Measurements from ENCODE around the gene LGALS12. TPM values are rescaled to one million over a fixed set of nuclear protein-coding genes. Genes with fewer than 3 reads are reported as not detected.
A peak's percentile ranks its signal among the peaks of the same experiment; 100 is the strongest.
"Not testable (repeated sequence)": the region's sequence is repeated elsewhere in the genome, so short reads cannot be mapped to it uniquely, and the experiment has no call there.

The LGALS12 gene
- total RNA-seq, 2 experiments from 2014 or later, result not detected

GRCh38 chr11:63528729-63529278 is 22.9 kb downstream of the LGALS12 start:
- H3K27ac Mint-ChIP-seq; CTCF ChIA-PET; POLR2A ChIA-PET; H3K9me3 Mint-ChIP-seq; H3K27me3 Mint-ChIP-seq; H3K36me3 Mint-ChIP-seq (ENCODE audit: low read depth); H3K4me3 Mint-ChIP-seq; DNase-seq: not testable (repeated sequence)
- peaks cover 44% of the 10 kb centered on the region for H3K4me1 Mint-ChIP-seq

DNA sequence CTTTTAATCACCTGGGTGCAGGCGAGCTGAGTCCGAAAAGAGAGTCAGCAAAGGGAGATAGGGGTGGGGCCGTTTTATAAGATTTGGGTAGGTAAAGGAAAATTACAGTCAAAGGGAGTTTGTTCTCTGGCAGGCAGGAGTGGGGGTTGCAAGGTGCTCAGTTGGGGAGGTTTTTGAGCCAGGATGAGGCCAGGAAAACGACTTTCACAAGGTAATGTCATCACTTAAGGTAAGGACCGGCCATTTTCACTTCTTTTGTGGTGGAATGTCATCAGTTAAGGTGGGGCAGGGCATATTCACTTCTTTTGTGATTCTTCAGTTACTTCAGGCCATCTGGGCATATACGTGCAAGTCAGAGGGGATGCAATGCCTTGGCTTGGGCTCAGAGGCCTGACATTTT is 23.5 kb downstream of the LGALS12 start:
- DNase-seq; H3K27ac Mint-ChIP-seq; H3K4me3 Mint-ChIP-seq; H3K9me3 Mint-ChIP-seq; H3K36me3 Mint-ChIP-seq (ENCODE audit: low read depth); H3K27me3 Mint-ChIP-seq; POLR2A ChIA-PET: not testable (repeated sequence)
- CTCF ChIA-PET, result interaction anchor here (0.5 kb wide), 1 partner anchor 12 kb away, joined by 3 read pairs; no protein-coding TSS in a partner anchor
- peaks cover 49% of the 10 kb centered on the region for H3K4me1 Mint-ChIP-seq

DNA sequence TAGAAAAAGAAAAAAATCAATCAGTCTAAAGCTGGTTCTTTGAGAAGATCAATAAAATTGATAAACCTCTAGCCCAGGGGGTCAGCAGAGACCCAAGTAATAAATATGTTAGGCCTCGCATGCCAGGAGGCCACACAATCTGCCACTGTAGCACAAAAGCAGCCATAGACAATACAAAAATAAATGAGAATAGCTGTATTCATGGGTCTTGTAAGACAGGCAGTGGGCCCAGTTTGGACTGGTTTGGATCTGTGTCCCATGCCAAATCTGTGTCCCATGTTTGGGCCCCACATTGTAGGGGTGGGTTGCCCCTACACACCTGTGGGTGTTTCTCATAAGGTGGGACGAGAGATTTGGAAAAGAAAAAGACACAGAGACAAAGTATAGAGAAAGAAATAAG is 24.1 kb downstream of the LGALS12 start:
- Mint-ChIP-seq H3K4me3 (no peak overlapping the region), H3K36me3 (ENCODE audit: low read depth) (peaks cover 1% of the 10 kb centered on the region), H3K27ac (no peak overlapping the region), H3K9me3 (no peaks in the 10 kb centered on the region), H3K27me3 (no peaks in the 10 kb centered on the region), H3K4me1 (peaks cover 55% of the 10 kb centered on the region)
- ChIA-PET CTCF (no interaction called here), POLR2A (no interaction called here)
- DNase-seq, result no peak

GRCh38 chr11:63531074-63531792 is 25.3 kb downstream of the LGALS12 start:
- H3K27me3 Mint-ChIP-seq; POLR2A ChIA-PET; H3K36me3 Mint-ChIP-seq (ENCODE audit: low read depth); H3K9me3 Mint-ChIP-seq: not testable (repeated sequence)
- CTCF ChIA-PET, result interaction anchor here (1.2 kb wide), 1 partner anchor 20 kb away, joined by 3 read pairs; no protein-coding TSS in a partner anchor
- peak overlapping the region; percentile 34 for H3K4me3 Mint-ChIP-seq
- peak; percentile 86 for DNase-seq
- peaks cover 67% of the 10 kb centered on the region for H3K4me1 Mint-ChIP-seq
- H3K27ac Mint-ChIP-seq, result peak overlapping the region; percentile 81

GRCh38 chr11:63532117-63532516 is 26.2 kb downstream of the LGALS12 start:
- Mint-ChIP-seq H3K4me1 (peaks cover 70% of the 10 kb centered on the region), H3K36me3 (ENCODE audit: low read depth) (peaks cover under 1% of the 10 kb centered on the region), H3K9me3 (no peaks in the 10 kb centered on the region), H3K27me3 (no peaks in the 10 kb centered on the region), H3K27ac (peak overlapping the region; percentile 81), H3K4me3 (peak overlapping the region; percentile 12)
- CTCF ChIA-PET, result interaction anchor here (1.1 to 1.3 kb wide), 2 partner anchors 11 to 13 kb away, joined by 3 to 5 read pairs; no protein-coding TSS in a partner anchor
- no peak for DNase-seq
- POLR2A ChIA-PET, result no interaction called here

GRCh38 chr11:63532799-63533475 is 27.1 kb downstream of the LGALS12 start:
- CTCF ChIA-PET, result interaction anchor here (1.1 to 1.3 kb wide), 3 partner anchors 12 to 54 kb away, joined by 3 to 5 read pairs (median 3); no protein-coding TSS in a partner anchor
- Mint-ChIP-seq H3K9me3 (no peaks in the 10 kb centered on the region), H3K4me1 (peaks cover 77% of the 10 kb centered on the region), H3K27ac (no peak overlapping the region), H3K4me3 (no peak overlapping the region), H3K36me3 (ENCODE audit: low read depth) (peaks cover 3% of the 10 kb centered on the region), H3K27me3 (no peaks in the 10 kb centered on the region)
- POLR2A ChIA-PET, result interaction anchor here (0.6 kb wide), 1 partner anchor 21 kb away, joined by 3 read pairs; no protein-coding TSS in a partner anchor
- no peak for DNase-seq

DNA sequence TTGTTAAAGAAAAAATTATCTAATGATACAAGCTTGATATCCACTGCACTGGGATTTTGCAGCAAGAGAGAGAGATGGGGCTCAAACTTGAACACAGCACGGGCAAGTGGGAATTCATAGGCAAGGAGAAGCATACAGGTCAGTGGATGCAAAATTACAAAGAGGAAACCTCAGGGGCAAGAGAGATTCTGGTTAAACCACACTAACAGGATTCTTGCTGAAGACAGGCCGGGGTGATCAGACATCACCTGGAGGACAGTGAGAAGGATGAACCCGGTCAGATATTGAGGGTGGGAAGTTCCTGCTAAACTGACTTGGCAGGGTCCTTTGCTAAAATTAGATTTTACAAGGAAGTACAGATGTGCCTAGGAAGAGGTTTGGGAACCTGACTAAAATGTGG is 28.2 kb downstream of the LGALS12 start:
- Mint-ChIP-seq H3K36me3 (ENCODE audit: low read depth) (peaks cover 7% of the 10 kb centered on the region), H3K9me3 (no peaks in the 10 kb centered on the region), H3K27ac (peak overlapping the region; percentile 72), H3K4me1 (peaks cover 85% of the 10 kb centered on the region), H3K27me3 (no peaks in the 10 kb centered on the region), H3K4me3 (no peak overlapping the region)
- DNase-seq, result no peak
- POLR2A ChIA-PET, result interaction anchor here (0.5 kb wide), 1 partner anchor 94 kb away, joined by 3 read pairs; no protein-coding TSS in a partner anchor
- CTCF ChIA-PET, result interaction anchor here (1.2 kb wide), 1 partner anchor 55 kb away, joined by 3 read pairs; no protein-coding TSS in a partner anchor

DNA sequence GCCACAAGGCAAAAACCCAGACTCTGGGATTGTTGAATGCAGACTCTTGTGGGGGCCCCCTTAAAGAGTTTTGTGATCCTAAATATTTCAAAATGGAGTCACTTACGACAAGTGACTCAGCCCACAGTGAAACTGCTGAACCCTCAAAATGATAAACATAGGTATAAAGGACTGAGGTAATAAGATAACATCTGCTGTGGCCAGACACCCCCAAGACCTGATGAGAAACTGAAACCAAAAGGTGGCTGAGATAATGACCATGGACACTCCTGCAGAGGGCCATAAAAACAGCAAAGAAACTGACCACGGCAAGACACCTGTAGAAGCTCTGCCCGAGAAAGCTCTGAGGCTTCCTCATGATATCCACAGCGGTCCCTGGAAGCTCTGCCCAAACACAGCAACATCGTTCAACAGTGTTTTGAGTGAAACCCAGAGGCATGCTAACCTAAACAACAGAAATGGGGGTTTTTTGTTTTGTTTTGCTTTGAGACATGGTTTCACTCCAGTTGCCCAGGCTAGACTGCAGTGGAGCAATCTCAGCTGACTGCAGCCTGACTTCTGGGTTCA is 29.1 kb downstream of the LGALS12 start:
- H3K27me3 Mint-ChIP-seq, result no peaks in the 10 kb centered on the region
- POLR2A ChIA-PET, result interaction anchor here (0.6 kb wide), 1 partner anchor 50 kb away, joined by 3 read pairs; no protein-coding TSS in a partner anchor
- peaks cover 81% of the 10 kb centered on the region for H3K4me1 Mint-ChIP-seq
- DNase-seq, result peak; percentile 17
- H3K4me3 Mint-ChIP-seq, result peak overlapping the region; percentile 21
- H3K36me3 Mint-ChIP-seq (ENCODE audit: low read depth), result peaks cover 8% of the 10 kb centered on the region
- CTCF ChIA-PET, result no interaction called here
- H3K9me3 Mint-ChIP-seq, result no peaks in the 10 kb centered on the region
- H3K27ac Mint-ChIP-seq, result peak overlapping the region; percentile 94

DNA sequence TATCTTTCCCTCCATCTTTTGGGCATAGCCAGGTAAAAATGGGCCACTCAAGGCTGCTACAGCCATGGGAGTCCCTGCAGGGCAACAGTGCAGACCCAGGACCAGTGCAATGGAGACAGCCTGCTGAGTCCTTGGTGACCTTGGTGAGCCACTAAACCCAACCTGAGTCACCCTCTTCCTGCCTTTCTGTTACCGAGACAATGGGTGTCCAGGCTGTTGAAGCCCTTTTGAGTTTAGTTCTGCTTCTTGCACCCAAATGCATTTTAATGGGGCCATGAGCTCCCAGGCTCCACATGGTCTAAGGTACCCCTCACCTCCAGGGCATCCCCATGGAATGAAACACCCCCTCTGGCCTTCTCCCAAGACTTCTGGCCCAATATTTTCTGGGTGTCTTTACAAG is 29.9 kb downstream of the LGALS12 start:
- Mint-ChIP-seq H3K4me3 (peak overlapping the region; percentile 88), H3K36me3 (ENCODE audit: low read depth) (peaks cover 13% of the 10 kb centered on the region), H3K27ac (peak overlapping the region; percentile 94), H3K27me3 (no peaks in the 10 kb centered on the region), H3K4me1 (peaks cover 82% of the 10 kb centered on the region), H3K9me3 (no peaks in the 10 kb centered on the region)
- CTCF ChIA-PET, result interaction anchor here (1.3 to 2.5 kb wide), 3 partner anchors 12 to 29 kb away, joined by 4 to 8 read pairs (median 6); no protein-coding TSS in a partner anchor
- peak; percentile 34 for DNase-seq
- POLR2A ChIA-PET, result no interaction called here

- H3K27me3 Mint-ChIP-seq, result no peaks in the 10 kb centered on the region
- H3K9me3 Mint-ChIP-seq, result no peaks in the 10 kb centered on the region
- POLR2A ChIA-PET, result interaction anchor here (0.5 to 1.5 kb wide), 3 partner anchors 17 to 38 kb away, joined by 3 to 6 read pairs (median 3); no protein-coding TSS in a partner anchor
- H3K36me3 Mint-ChIP-seq (ENCODE audit: low read depth), result peaks cover 17% of the 10 kb centered on the region
- H3K27ac Mint-ChIP-seq, result peak within 1 kb of the TSS; percentile 94
- peak within 1 kb of the TSS; percentile 88 for H3K4me3 Mint-ChIP-seq
- CTCF ChIA-PET, result interaction anchor here (0.5 to 2.6 kb wide), 12 partner anchors 9 to 67 kb away, joined by 3 to 12 read pairs (median 4); no protein-coding TSS in a partner anchor
- DNase-seq, result peak; percentile 56
- H3K4me1 Mint-ChIP-seq, result peaks cover 75% of the 10 kb centered on the region
Measured at GRCh38 chr11:63536669-63537292, 30.9 kb downstream of the LGALS12 start, which contains the start of gene PLAAT4. Gene PLAAT4 (plus strand): TSS chr11:63536808. CDS start chr11:63536869, 61 bp downstream.

DNA sequence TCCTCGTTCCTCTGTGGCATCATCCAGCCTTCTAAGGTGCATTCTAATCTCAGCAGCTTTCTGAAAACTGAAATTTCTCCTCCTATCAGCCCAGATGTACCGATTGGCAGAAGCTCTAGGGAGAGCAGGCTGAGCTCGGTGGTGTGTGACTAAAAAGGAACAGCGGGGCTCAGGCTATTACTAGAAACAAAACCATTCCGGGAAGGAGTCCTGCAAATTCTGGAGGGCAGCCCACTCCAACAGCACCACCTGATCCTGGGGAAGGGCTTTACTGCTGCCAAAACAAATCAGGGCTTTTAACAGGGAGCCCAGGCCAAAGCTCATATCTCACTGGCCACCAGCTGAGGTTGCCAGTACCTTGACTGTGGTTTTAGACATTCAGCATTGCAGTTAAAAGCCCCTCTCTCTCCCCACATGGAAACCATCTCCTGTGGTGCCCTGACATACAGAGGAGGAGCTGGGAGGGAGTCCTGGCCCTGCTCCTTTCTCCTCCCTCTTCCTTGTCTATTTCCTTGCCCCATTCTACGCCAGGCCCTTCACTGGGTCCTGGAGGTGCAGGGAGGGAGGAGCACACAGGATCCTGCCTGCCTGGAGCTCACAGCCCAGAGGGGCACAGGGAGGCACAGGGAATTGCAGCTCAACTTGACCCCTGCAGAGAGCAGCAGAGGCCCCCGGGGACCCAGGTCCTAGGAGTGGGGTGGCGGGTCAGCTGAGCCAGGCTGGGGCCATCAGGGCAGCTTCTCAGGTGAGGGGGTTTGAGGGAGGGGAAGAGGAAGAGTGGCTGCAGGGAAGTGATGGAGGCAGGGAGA is 31.6 kb downstream of the LGALS12 start:
- H3K27ac Mint-ChIP-seq, result peak overlapping the region; percentile 94
- no peak for DNase-seq
- H3K4me1 Mint-ChIP-seq, result peaks cover 70% of the 10 kb centered on the region
- no peaks in the 10 kb centered on the region for H3K9me3 Mint-ChIP-seq
- ChIA-PET CTCF (interaction anchor here (0.9 to 2.6 kb wide), 10 partner anchors 8 to 66 kb away, joined by 3 to 12 read pairs (median 4); no protein-coding TSS in a partner anchor), POLR2A (interaction anchor here (0.6 to 1.5 kb wide), 3 partner anchors 16 to 271 kb away, joined by 3 to 6 read pairs (median 3); no protein-coding TSS in a partner anchor)
- peak overlapping the region; percentile 88 for H3K4me3 Mint-ChIP-seq
- peaks cover 18% of the 10 kb centered on the region for H3K36me3 Mint-ChIP-seq (ENCODE audit: low read depth)
- H3K27me3 Mint-ChIP-seq, result no peaks in the 10 kb centered on the region
